ENCODE results near the gene IQCM.

GRCh38 chr4:149707862-149708261 lies 107.8 kb downstream of the IQCM start:
- TF ChIP-seq, protein P1, sequence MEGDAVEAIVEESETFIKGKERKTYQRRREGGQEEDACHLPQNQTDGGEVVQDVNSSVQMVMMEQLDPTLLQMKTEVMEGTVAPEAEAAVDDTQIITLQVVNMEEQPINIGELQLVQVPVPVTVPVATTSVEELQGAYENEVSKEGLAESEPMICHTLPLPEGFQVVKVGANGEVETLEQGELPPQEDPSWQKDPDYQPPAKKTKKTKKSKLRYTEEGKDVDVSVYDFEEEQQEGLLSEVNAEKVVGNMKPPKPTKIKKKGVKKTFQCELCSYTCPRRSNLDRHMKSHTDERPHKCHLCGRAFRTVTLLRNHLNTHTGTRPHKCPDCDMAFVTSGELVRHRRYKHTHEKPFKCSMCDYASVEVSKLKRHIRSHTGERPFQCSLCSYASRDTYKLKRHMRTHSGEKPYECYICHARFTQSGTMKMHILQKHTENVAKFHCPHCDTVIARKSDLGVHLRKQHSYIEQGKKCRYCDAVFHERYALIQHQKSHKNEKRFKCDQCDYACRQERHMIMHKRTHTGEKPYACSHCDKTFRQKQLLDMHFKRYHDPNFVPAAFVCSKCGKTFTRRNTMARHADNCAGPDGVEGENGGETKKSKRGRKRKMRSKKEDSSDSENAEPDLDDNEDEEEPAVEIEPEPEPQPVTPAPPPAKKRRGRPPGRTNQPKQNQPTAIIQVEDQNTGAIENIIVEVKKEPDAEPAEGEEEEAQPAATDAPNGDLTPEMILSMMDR (IDR thresholded peaks at IDR 0.05) = no peak
- no peak for TF ChIP-seq POLR2A (IDR thresholded peaks at IDR 0.05)

All from esophagus squamous epithelium (tissue), 4 donors.